ENCODE data around the gene GRAMD1C. TPM values are rescaled to one million over a fixed set of nuclear protein-coding genes. Genes with fewer than 3 reads are reported as not detected.

GRAMD1C gene
- total and polyA plus RNA-seq, 7 donors: 0.20 to 0.81 (median 0.53) TPM

- no peak for DNase-seq
- 76 to 88% (median 86%) methylated on average over 2 of the region's 2 CpGs for WGBS, 3 donors
- Histone ChIP-seq H3K27me3 (ENCODE audit: insufficient read depth in 3 of 3, low read length in 2 of 3) (no peaks in the 10 kb centered on the region), H3K9me3 (no peaks in the 10 kb centered on the region), H3K4me1 (peaks cover 10% of the 10 kb centered on the region), H3K27ac (no peak overlapping the region), H3K36me3 (ENCODE audit: insufficient read depth in 1 of 2, low read depth in 1 of 2) (no peaks in the 10 kb centered on the region), H3K4me3 (no peak overlapping the region)
- no peak for TF ChIP-seq CTCF (IDR thresholded peaks at IDR 0.05)
- no peak for ATAC-seq
- intact Hi-C loops (cut with DNase I): no loop called here
Measured at GRCh38 chr3:113898892-113899291, 60.3 kb downstream of the GRAMD1C start.

GRCh38 chr3:113906568-113907140 is 68.1 kb downstream of the GRAMD1C start:
- Histone ChIP-seq H3K27me3 (ENCODE audit: insufficient read depth in 3 of 3, low read length in 2 of 3) (no peaks in the 10 kb centered on the region), H3K9me3 (no peaks in the 10 kb centered on the region), H3K4me1 (no peaks in the 10 kb centered on the region), H3K27ac (no peak overlapping the region), H3K4me3 (no peak overlapping the region), H3K36me3 (ENCODE audit: insufficient read depth in 1 of 2, low read depth in 1 of 2) (no peaks in the 10 kb centered on the region)
- no peak for TF ChIP-seq CTCF (IDR thresholded peaks at IDR 0.05)
- WGBS, 3 donors: 81 to 88% (median 85%) methylated on average over 4 of the region's 4 CpGs
- intact Hi-C loops (cut with DNase I): no loop called here
- DNase-seq (no peak), ATAC-seq (no peak)

GRCh38 chr3:113908133-113908532 is 69.5 kb downstream of the GRAMD1C start:
- Histone ChIP-seq H3K27ac (no peak overlapping the region), H3K4me1 (no peaks in the 10 kb centered on the region), H3K36me3 (ENCODE audit: insufficient read depth in 1 of 2, low read depth in 1 of 2) (no peaks in the 10 kb centered on the region), H3K27me3 (ENCODE audit: insufficient read depth in 3 of 3, low read length in 2 of 3) (no peaks in the 10 kb centered on the region), H3K4me3 (no peak overlapping the region), H3K9me3 (no peaks in the 10 kb centered on the region)
- ATAC-seq: no peak
- intact Hi-C loops (cut with DNase I): no loop called here
- no peak for DNase-seq
- no peak for TF ChIP-seq CTCF (IDR thresholded peaks at IDR 0.05)

- no peak overlapping the region for H3K4me3 ChIP-seq
- H3K27me3 ChIP-seq (ENCODE audit: insufficient read depth in 3 of 3, low read length in 2 of 3): no peaks in the 10 kb centered on the region
- no peak overlapping the region for H3K27ac ChIP-seq
- no peaks in the 10 kb centered on the region for H3K4me1 ChIP-seq
- H3K36me3 ChIP-seq (ENCODE audit: insufficient read depth in 1 of 2, low read depth in 1 of 2): no peaks in the 10 kb centered on the region
- TF ChIP-seq CTCF (IDR thresholded peaks at IDR 0.05): no peak
- H3K9me3 ChIP-seq: no peaks in the 10 kb centered on the region
- ATAC-seq (no peak), DNase-seq (no peak)
- intact Hi-C loops (cut with DNase I): loop anchor here in 1 of 2 donors (5.0 to 10.0 kb wide), 2 partner anchors 64 to 176 kb away; no protein-coding TSS in a partner anchor
- 71 to 79% (median 75%) methylated on average over 3 to 5 of the region's 5 CpGs for WGBS, 3 donors
Measured at GRCh38 chr3:113910966-113911365, 72.4 kb downstream of the GRAMD1C start.
